H1 (cell line): Measurements from ENCODE around the gene CDHR5. TPM values are rescaled to one million over a fixed set of nuclear protein-coding genes. Genes with fewer than 3 reads are reported as not detected.
A peak's percentile ranks its signal among the peaks of the same experiment; 100 is the strongest.

ENCODE experiments used
- BACH1 ChIP-seq: IDR thresholded peaks from 2 replicates; pipeline ENCODE4 v1.6.1; 2012; ENCODE audit warnings: low read length, improper control_type of control experiment
- BCL11A ChIP-seq, 2 experiments: IDR thresholded peaks; one replicate each; pipeline ENCODE4 v1.6.1; 2011; ENCODE audit warnings: low read depth in 2 of 2, low read length in 2 of 2, mild to moderate bottlenecking in 2 of 2
- CBX8 ChIP-seq: fragments of 300-800, 300-1000 bp; sonication (generic); IDR thresholded peaks from 2 replicates; pipeline ENCODE4 v1.7.1; 2016; ENCODE audit warnings: low read depth, low read length, borderline replicate concordance
- CEBPB ChIP-seq: IDR thresholded peaks from 2 replicates; pipeline ENCODE4 v1.6.1; 2012; ENCODE audit warnings: low read depth, low read length
- EP300 ChIP-seq, 2 experiments: IDR thresholded peaks; 1 replicate in 1 of 2; 2 replicates in 1 of 2; pipeline ENCODE4 v1.6.1; 2011 to 2012; ENCODE audit warnings: low read depth in 2 of 2, low read length in 2 of 2, mild to moderate bottlenecking in 2 of 2, borderline replicate concordance in 1 of 2, inconsistent platforms in 1 of 2, moderate library complexity in 1 of 2
- EZH2 ChIP-seq: fragments of 200-600 bp; sonication (generic); IDR thresholded peaks from 2 replicates; pipeline ENCODE4 v1.7.1; 2012; ENCODE audit warnings: low read depth, mild to moderate bottlenecking, moderate library complexity, low read length, inconsistent platforms; ENCODE audit not compliant: severe bottlenecking
- GABPA ChIP-seq: IDR thresholded peaks from 2 replicates; pipeline ENCODE4 v1.6.1; 2011; ENCODE audit warnings: mild to moderate bottlenecking, low read length, moderate library complexity, borderline replicate concordance; ENCODE audit not compliant: insufficient read depth
- GTF2F1 ChIP-seq: IDR thresholded peaks from 2 replicates; pipeline ENCODE4 v1.6.1; 2012; ENCODE audit warnings: low read depth, low read length, improper control_type of control experiment, borderline replicate concordance
- HDAC2 ChIP-seq, 2 experiments: fragments of 300-600 bp in 1 of 2; sonication (generic) in 1 of 2; IDR thresholded peaks; 2 replicates each; pipeline ENCODE4 v1.6.1; 2011 to 2012; ENCODE audit warnings: low read depth in 2 of 2, low read length in 2 of 2, mild to moderate bottlenecking in 2 of 2, moderate library complexity in 2 of 2, borderline replicate concordance in 1 of 2, inconsistent platforms in 1 of 2
- HDAC6 ChIP-seq: IDR thresholded peaks from one replicate; pipeline ENCODE4 v1.7.1; 2012; ENCODE audit warnings: low read depth, mild to moderate bottlenecking, inconsistent platforms, low read length, moderate library complexity
- KDM5A ChIP-seq: fragments of 200-600 bp; IDR thresholded peaks from 2 replicates; pipeline ENCODE4 v1.7.1; 2012; ENCODE audit warnings: mild to moderate bottlenecking, low read length, inconsistent platforms, mixed read lengths
- RAD21 ChIP-seq, 2 experiments: IDR thresholded peaks in 1 of 2; conservative IDR thresholded peaks in 1 of 2; 2 replicates each; pipeline ENCODE4 v1.6.1; 2011; ENCODE audit warnings: low read depth in 2 of 2, low read length in 2 of 2, improper control_type of control experiment in 1 of 2, inconsistent platforms in 1 of 2, mild to moderate bottlenecking in 1 of 2, moderate library complexity in 1 of 2
- SIRT6 ChIP-seq: IDR thresholded peaks from one replicate; pipeline ENCODE4 v1.7.1; 2012; ENCODE audit warnings: low read length, inconsistent platforms
- SP1 ChIP-seq: IDR thresholded peaks from 2 replicates; pipeline ENCODE4 v1.6.1; 2011; ENCODE audit warnings: low read depth, low read length
- SP4 ChIP-seq: IDR thresholded peaks from 2 replicates; pipeline ENCODE4 v1.6.1; 2012; ENCODE audit warnings: low read length, inconsistent platforms
- TAF7 ChIP-seq: optimal IDR thresholded peaks from 2 replicates; pipeline ENCODE3; 2011; ENCODE audit warnings: low read depth, mild to moderate bottlenecking, inconsistent platforms, low read length, moderate library complexity, borderline replicate concordance
- polyA plus RNA-seq, 7 experiments: library from polyadenylated mRNA; depleted of rRNA in 3 of 7; stranded (reverse) in 5 of 7; unstranded in 2 of 7; fragments of >200 nt in 5 of 7; fragments of 200-250 nt in 2 of 7; gene quantifications; 1 replicate in 5 of 7; 2 replicates in 1 of 7; 4 replicates in 1 of 7; pipeline versions ENCODE4 v1.2.1 to v1.2.3, GENCODE V29; 2011 to 2013; ENCODE audit warnings: missing spikeins in 2 of 7, mixed read lengths in 2 of 7
- total RNA-seq: library from RNA; stranded (reverse); fragmentation: NEBNext Ultra II Directional; extraction: Animal tissue kit (Norgen Biotek cat#: 25700); gene quantifications from 2 replicates; pipeline ENCODE4 v1.2.1, GENCODE V29; 2021
- TF ChIP-seq, protein P1 (sequence below): IDR thresholded peaks from 2 replicates; pipeline ENCODE4 v1.6.1; 2012; ENCODE audit warnings: inconsistent platforms
- TF ChIP-seq, protein P2 (sequence below): IDR thresholded peaks from 2 replicates; pipeline ENCODE4 v1.6.1; 2012; ENCODE audit warnings: inconsistent platforms
- TF ChIP-seq, protein P3 (sequence below): IDR thresholded peaks from 2 replicates; pipeline ENCODE4 v1.6.1; 2012; ENCODE audit warnings: low read length, inconsistent platforms

The CDHR5 gene
- total and polyA plus RNA-seq, 2 of the 8 experiments (the other 6 are each of a cell fraction or from before 2014, with no cell fraction given) = not detected

GRCh38 chr11:615504-616319, 9.0 kb downstream of the CDHR5 start, which contains the start of gene IRF7 (continued):
- TF ChIP-seq GTF2F1 = no peak
- no peak for TF ChIP-seq TAF7
- no peak for TF ChIP-seq SIRT6
- TF ChIP-seq EZH2 = no peak
- TF ChIP-seq, protein P1, sequence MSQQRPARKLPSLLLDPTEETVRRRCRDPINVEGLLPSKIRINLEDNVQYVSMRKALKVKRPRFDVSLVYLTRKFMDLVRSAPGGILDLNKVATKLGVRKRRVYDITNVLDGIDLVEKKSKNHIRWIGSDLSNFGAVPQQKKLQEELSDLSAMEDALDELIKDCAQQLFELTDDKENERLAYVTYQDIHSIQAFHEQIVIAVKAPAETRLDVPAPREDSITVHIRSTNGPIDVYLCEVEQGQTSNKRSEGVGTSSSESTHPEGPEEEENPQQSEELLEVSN = peak; percentile 60
- TF ChIP-seq, protein P2, sequence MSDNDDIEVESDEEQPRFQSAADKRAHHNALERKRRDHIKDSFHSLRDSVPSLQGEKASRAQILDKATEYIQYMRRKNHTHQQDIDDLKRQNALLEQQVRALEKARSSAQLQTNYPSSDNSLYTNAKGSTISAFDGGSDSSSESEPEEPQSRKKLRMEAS = no peak; the same call in none of the 2 replicates
- TF ChIP-seq CBX8 = no peak
- no peak for TF ChIP-seq BACH1
- 0 out of 4 replicates have a peak, but pooled peaks of 1 of the 2 experiments have one; percentile 21 for TF ChIP-seq HDAC2 (IDR thresholded peaks at IDR 0.05; ENCODE audit: borderline replicate concordance in 1 of 2, low read depth in 2 of 2, low read length in 2 of 2)
- no peak for TF ChIP-seq BCL11A (IDR thresholded peaks at IDR 0.05; ENCODE audit: low read depth in 2 of 2, low read length in 2 of 2)
- 0 out of 2 replicates have a peak, but pooled peaks have one; percentile 11 for TF ChIP-seq SP1
- TF ChIP-seq KDM5A = no peak
- TF ChIP-seq HDAC6 = no peak
- TF ChIP-seq, protein P3, sequence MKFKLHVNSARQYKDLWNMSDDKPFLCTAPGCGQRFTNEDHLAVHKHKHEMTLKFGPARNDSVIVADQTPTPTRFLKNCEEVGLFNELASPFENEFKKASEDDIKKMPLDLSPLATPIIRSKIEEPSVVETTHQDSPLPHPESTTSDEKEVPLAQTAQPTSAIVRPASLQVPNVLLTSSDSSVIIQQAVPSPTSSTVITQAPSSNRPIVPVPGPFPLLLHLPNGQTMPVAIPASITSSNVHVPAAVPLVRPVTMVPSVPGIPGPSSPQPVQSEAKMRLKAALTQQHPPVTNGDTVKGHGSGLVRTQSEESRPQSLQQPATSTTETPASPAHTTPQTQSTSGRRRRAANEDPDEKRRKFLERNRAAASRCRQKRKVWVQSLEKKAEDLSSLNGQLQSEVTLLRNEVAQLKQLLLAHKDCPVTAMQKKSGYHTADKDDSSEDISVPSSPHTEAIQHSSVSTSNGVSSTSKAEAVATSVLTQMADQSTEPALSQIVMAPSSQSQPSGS = no peak
- peak; percentile 44 for TF ChIP-seq GABPA
- no peak for TF ChIP-seq RAD21 (IDR thresholded peaks at IDR 0.05 in 1 of 2, conservative IDR thresholded peaks at IDR 0.05 in 1 of 2; ENCODE audit: low read depth in 2 of 2, low read length in 2 of 2)
- no peak for TF ChIP-seq CEBPB
- TF ChIP-seq SP4 = peak; percentile 44; the same call in 1 of the 2 replicates
- TF ChIP-seq EP300 (IDR thresholded peaks at IDR 0.05; ENCODE audit: borderline replicate concordance in 1 of 2, low read depth in 2 of 2, low read length in 2 of 2) = peak in 1 of 2 experiments; percentile 19; a peak in 1 of 3 replicates
